DND-41 (cell line): ENCODE data around the gene PPP6R1.

ENCODE experiments used
- ATAC-seq: fragments of 200-7000 bp; cut with Tn5 transposase; 3 replicates; pipeline ENCODE4 v1.9.1; 2021; ENCODE audit warnings: low read depth; ENCODE audit not compliant: insufficient read depth
- DNase-seq: peaks from one replicate; pipeline ENCODE4 v3.0.0-alpha.2; 2020
- H2AFZ ChIP-seq: 2 replicates; pipeline ENCODE4 v1.6.0; 2012; ENCODE audit warnings: low read depth, low read length
- H3K27ac ChIP-seq: 2 replicates; pipeline ENCODE4 v1.5.1; 2012; ENCODE audit warnings: low read length, inconsistent platforms
- H3K27me3 ChIP-seq: fragments of 200-600 bp; sonication (generic); 2 replicates; pipeline ENCODE4 v1.6.0; 2012; ENCODE audit warnings: low read length, mild to moderate bottlenecking, inconsistent platforms; ENCODE audit not compliant: insufficient read depth, poor library complexity
- H3K36me3 ChIP-seq: 2 replicates; pipeline ENCODE4 v1.5.1; 2012; ENCODE audit warnings: low read length, inconsistent platforms; ENCODE audit not compliant: insufficient read depth
- H3K4me1 ChIP-seq: 2 replicates; pipeline ENCODE4 v1.5.1; 2012; ENCODE audit warnings: mild to moderate bottlenecking, low read length; ENCODE audit not compliant: insufficient read depth
- H3K4me2 ChIP-seq: 2 replicates; pipeline ENCODE4 v1.6.0; 2012; ENCODE audit warnings: mild to moderate bottlenecking, moderate library complexity, low read length, inconsistent platforms; ENCODE audit not compliant: insufficient read depth
- H3K4me3 ChIP-seq, 2 experiments: fragments of 200-600 bp in 1 of 2; shearing (Covaris generic) in 1 of 2; 2 replicates each; pipeline ENCODE4 v1.5.1; 2012 to 2016; ENCODE audit warnings: inconsistent platforms in 2 of 2, low read length in 2 of 2, mild to moderate bottlenecking in 2 of 2, low read depth in 1 of 2, moderate library complexity in 1 of 2
- H3K79me2 ChIP-seq: 2 replicates; pipeline ENCODE4 v1.6.0; 2012; ENCODE audit warnings: low read length, inconsistent platforms; ENCODE audit not compliant: insufficient read depth
- H3K9ac ChIP-seq: 2 replicates; pipeline ENCODE4 v1.6.0; 2012; ENCODE audit warnings: low read depth, mild to moderate bottlenecking, inconsistent platforms, low read length, moderate library complexity
- H3K9me3 ChIP-seq: 2 replicates; pipeline ENCODE4 v1.5.1; 2012; ENCODE audit warnings: low read length, moderate library complexity, mild to moderate bottlenecking, inconsistent platforms; ENCODE audit not compliant: insufficient read depth, severe bottlenecking
- H4K20me1 ChIP-seq: 2 replicates; pipeline ENCODE4 v1.6.0; 2012; ENCODE audit warnings: low read length; ENCODE audit not compliant: insufficient read depth
- EZH2 ChIP-seq: IDR thresholded peaks from 3 replicates; pipeline ENCODE4 v1.6.1; 2012; ENCODE audit warnings: borderline replicate concordance, low read depth, mild to moderate bottlenecking, moderate library complexity, low read length, inconsistent platforms; ENCODE audit not compliant: severe bottlenecking
- TF ChIP-seq, protein P1 (sequence below): IDR thresholded peaks from 2 replicates; pipeline ENCODE4 v1.5.1; 2012; ENCODE audit warnings: borderline replicate concordance, low read length, moderate library complexity, mild to moderate bottlenecking; ENCODE audit not compliant: poor library complexity, severe bottlenecking; ENCODE audit errors: extremely low read depth

PPP6R1 gene

DNA sequence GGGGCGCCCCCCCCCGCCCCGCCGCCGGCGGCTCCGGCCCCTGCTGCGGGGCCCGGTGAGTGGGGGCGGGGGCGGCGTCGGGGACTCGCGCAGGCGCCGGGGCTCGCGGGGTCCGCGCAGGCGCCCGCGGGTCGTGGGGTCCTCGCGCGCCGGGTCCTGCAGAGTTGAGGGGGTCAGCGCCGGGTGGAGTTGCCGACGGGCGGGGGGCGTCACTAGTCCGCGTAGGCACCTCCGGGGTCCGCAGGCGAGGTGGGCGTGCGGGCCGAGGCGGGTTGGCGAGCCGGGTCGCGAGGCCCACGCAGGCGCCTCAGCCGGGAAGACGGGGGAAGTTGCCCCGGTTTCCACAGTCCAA, 365 bp downstream of the PPP6R1 start:
- Histone ChIP-seq H3K27me3 (no peaks in the 10 kb centered on the region), H4K20me1 (peaks cover 48% of the 10 kb centered on the region), H3K9ac (peak overlapping the region; percentile 94), H3K79me2 (peaks cover 62% of the 10 kb centered on the region), H3K4me2 (peak overlapping the region; percentile 91), H3K36me3 (peaks cover 27% of the 10 kb centered on the region; the same call in 1 of the 2 replicates), H3K27ac (peak overlapping the region; percentile 97), H2AFZ (peak overlapping the region; percentile 81), H3K4me3 (peak overlapping the region; percentile 64 to 85; a peak in 3 of 4 replicates), H3K4me1 (peaks cover 58% of the 10 kb centered on the region), H3K9me3 (no peaks in the 10 kb centered on the region)
- ATAC-seq: peak; percentile 7; the same call in 1 of the 3 replicates
- TF ChIP-seq, protein P1, sequence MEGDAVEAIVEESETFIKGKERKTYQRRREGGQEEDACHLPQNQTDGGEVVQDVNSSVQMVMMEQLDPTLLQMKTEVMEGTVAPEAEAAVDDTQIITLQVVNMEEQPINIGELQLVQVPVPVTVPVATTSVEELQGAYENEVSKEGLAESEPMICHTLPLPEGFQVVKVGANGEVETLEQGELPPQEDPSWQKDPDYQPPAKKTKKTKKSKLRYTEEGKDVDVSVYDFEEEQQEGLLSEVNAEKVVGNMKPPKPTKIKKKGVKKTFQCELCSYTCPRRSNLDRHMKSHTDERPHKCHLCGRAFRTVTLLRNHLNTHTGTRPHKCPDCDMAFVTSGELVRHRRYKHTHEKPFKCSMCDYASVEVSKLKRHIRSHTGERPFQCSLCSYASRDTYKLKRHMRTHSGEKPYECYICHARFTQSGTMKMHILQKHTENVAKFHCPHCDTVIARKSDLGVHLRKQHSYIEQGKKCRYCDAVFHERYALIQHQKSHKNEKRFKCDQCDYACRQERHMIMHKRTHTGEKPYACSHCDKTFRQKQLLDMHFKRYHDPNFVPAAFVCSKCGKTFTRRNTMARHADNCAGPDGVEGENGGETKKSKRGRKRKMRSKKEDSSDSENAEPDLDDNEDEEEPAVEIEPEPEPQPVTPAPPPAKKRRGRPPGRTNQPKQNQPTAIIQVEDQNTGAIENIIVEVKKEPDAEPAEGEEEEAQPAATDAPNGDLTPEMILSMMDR: no peak
- TF ChIP-seq EZH2: no peak
- peak; percentile 52 for DNase-seq

DNA sequence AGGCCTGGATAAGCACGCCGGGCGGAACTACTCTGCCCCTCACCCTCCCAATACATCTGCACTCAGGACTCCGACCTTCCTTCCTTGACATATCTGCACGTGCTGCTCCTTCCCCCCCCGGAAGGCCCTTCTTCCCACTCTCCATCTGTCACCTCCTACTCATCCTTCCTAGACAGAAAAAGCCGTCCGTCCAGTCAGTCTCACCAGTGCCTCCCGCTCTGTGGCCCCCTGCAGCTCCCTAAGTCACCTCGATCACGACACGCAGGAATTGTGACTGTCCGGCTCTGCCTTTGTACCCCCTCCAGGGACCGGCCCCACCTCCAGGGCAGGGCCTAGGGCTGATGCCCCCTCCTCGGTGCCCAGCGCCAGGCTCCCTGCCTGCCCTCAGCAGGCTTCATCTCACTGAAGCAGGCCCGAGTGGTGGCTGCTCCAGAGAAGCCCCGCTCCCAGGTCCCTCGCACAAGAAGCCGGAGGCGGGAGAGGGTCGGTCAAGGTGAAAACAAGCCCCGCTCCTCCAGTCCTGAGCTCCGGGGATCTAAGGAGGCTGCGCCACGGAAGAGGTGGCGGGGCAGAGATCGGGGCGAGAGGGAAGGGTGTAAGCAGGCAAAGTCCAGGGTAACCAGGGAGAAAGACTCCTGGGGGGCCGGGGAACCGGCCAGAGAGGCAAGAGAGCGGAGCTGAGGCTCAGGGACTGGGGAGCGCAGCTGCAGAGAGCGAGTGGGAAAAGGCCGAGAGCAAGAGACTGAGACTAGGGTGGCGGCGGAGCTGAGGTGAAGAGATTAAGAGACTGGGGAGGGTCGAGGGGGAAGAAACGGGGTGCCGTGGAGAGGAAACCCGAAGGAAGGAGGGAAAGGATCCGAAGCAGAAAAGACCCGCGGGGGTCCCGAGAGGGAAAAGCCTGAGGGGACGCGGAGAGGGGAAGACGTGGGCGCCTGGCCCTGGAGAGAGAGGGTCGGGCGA, 1.1 kb downstream of the PPP6R1 start:
- H4K20me1 ChIP-seq: peaks cover 55% of the 10 kb centered on the region
- no peak for TF ChIP-seq EZH2
- TF ChIP-seq, protein P1: no peak
- peak overlapping the region; percentile 94 for H3K9ac ChIP-seq
- H2AFZ ChIP-seq: no peak overlapping the region
- H3K4me3 ChIP-seq: peak overlapping the region; percentile 64 to 85
- no peaks in the 10 kb centered on the region for H3K27me3 ChIP-seq
- peaks cover 65% of the 10 kb centered on the region for H3K4me1 ChIP-seq
- H3K36me3 ChIP-seq: peaks cover 34% of the 10 kb centered on the region
- DNase-seq (peak; percentile 40), ATAC-seq (no peak)
- peak overlapping the region; percentile 91 for H3K4me2 ChIP-seq
- no peaks in the 10 kb centered on the region for H3K9me3 ChIP-seq
- H3K27ac ChIP-seq: peak overlapping the region; percentile 67
- peaks cover 69% of the 10 kb centered on the region for H3K79me2 ChIP-seq

DNA sequence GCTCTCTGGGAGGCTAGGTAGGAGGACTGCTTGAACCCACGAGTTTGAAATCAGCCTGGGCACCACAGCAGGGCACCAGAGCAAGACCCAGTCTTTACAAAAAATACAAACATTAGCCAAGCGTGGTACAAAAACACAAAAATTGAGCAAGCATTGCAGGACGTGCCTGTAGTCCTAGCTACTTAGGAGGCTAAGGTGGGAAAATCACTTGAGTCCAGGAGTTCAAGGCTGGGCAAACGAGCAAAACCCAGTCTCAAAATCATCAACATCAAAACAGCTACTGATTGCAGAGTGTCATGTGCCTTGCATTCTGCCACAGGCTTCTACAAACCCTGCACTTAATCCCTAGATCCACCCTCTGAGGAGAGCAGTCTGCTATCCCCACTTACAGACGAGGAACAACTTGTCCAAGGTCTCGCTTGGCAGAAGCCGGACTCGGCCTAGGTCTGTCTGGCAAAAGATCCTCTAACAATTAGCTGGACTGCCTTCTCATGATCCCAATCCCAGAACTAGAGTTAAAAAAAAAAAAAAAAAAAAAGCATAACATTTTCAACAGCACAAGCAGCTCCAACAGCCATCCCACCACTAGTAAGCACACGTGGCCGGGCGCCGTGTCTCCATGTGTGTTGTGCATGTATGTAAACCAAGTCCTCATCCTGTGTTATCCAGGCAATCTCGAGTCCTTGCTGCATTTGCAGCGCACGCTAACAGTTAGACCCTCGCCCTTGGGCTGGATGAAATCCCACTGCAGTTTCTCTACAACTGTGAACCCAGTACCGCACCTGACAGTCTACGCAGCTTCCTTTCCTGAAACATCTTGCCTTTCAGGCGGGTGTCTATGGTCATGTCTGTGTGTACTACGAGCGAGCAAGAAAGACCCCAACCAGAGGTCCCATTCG, 2.0 kb downstream of the PPP6R1 start:
- H4K20me1 ChIP-seq: peaks cover 60% of the 10 kb centered on the region
- H3K9me3 ChIP-seq: no peaks in the 10 kb centered on the region
- no peak overlapping the region for H2AFZ ChIP-seq
- DNase-seq (no peak), ATAC-seq (no peak)
- peaks cover 43% of the 10 kb centered on the region for H3K36me3 ChIP-seq
- H3K4me2 ChIP-seq: peak overlapping the region; percentile 91
- H3K27me3 ChIP-seq: no peaks in the 10 kb centered on the region
- H3K27ac ChIP-seq: peak overlapping the region; percentile 99
- H3K79me2 ChIP-seq: peaks cover 78% of the 10 kb centered on the region
- H3K9ac ChIP-seq: peak overlapping the region; percentile 94
- peaks cover 68% of the 10 kb centered on the region for H3K4me1 ChIP-seq
- no peak for TF ChIP-seq EZH2
- TF ChIP-seq, protein P1: no peak
- H3K4me3 ChIP-seq: peak overlapping the region; percentile 64 to 85; a peak in 3 of 4 replicates
